B cell (primary cell): ENCODE results near the gene LCN10. TPM values are rescaled to one million over a fixed set of nuclear protein-coding genes. Genes with fewer than 3 reads are reported as not detected.

Source experiments
- ATAC-seq: fragments of 200-7000 bp; cut with Tn5 transposase; one replicate; pipeline ENCODE4 v1.10.0; 2021; ENCODE audit warnings: low read depth, mild to moderate bottlenecking, moderate number of reproducible peaks, moderate library complexity
- CTCF ChIA-PET: fragments of 350-600 bp; sonication (Branson Sonifier 250); formaldehyde crosslinking; loops from one replicate; lab custom pipeline; 2021; ENCODE audit warnings: antibody characterized with exemption, inconsistent platforms; lab: Charles Lee
- POLR2A ChIA-PET: fragments of 350-600 bp; sonication (Branson Sonifier 250); formaldehyde crosslinking; loops from one replicate; lab custom pipeline; 2021; ENCODE audit warnings: antibody characterized with exemption; lab: Charles Lee
- DNase-seq: peaks from one replicate; pipeline ENCODE4 v3.0.0; 2013
- H2AFZ ChIP-seq: 2 replicates; pipeline ENCODE4 v1.6.1; 2012; ENCODE audit warnings: mild to moderate bottlenecking, low read depth, low read length; ENCODE audit not compliant: insufficient read depth, poor library complexity, severe bottlenecking
- H3K27ac ChIP-seq, 2 donors: 1 replicate in 1 of 2; 2 replicates in 1 of 2; pipeline ENCODE4 v1.5.1; 2012 to 2013; ENCODE audit warnings: low read length in 2 of 2, mild to moderate bottlenecking in 2 of 2, moderate library complexity in 1 of 2
- H3K27me3 ChIP-seq, 4 experiments: fragments of 200-600 bp in 1 of 4; sonication (generic) in 1 of 4; replicated peaks in 1 of 4; 1 replicate in 2 of 4; 2 replicates in 2 of 4; pipeline versions ENCODE4 v1.6.1 to v1.7.0; 2013 to 2016; ENCODE audit warnings: low read length in 3 of 4, mild to moderate bottlenecking in 2 of 4, mixed read lengths in 1 of 4, moderate library complexity in 1 of 4; ENCODE audit not compliant: insufficient read depth in 4 of 4, control insufficient read depth in 3 of 4; ENCODE audit errors: control extremely low read depth in 1 of 4
- H3K36me3 ChIP-seq, 2 experiments: replicated peaks in 1 of 2; 1 replicate in 1 of 2; 2 replicates in 1 of 2; pipeline versions ENCODE4 v1.6.1 to v1.7.1; 2013; ENCODE audit warnings: low read length in 1 of 2; ENCODE audit not compliant: insufficient read depth in 2 of 2, control insufficient read depth in 1 of 2; ENCODE audit errors: control extremely low read depth in 1 of 2, extremely low read depth in 1 of 2
- H3K4me1 ChIP-seq, 2 donors: fragments of 200-600 bp in 1 of 2; sonication (generic) in 1 of 2; 1 replicate in 1 of 2; 2 replicates in 1 of 2; pipeline versions ENCODE4 v1.5.1 to v1.6.1; 2013 to 2017; ENCODE audit warnings: low read length in 2 of 2; ENCODE audit not compliant: control insufficient read depth in 2 of 2, insufficient read depth in 2 of 2
- H3K4me2 ChIP-seq: replicated peaks from 2 replicates; pipeline ENCODE3; 2012; ENCODE audit warnings: mild to moderate bottlenecking, low read depth, low read length; ENCODE audit not compliant: poor library complexity, severe bottlenecking
- H3K4me3 ChIP-seq, 5 experiments: fragments of 200-600 bp in 1 of 5; sonication (generic) in 1 of 5; 1 replicate in 3 of 5; 2 replicates in 2 of 5; pipeline versions ENCODE4 v1.5.1 to v1.7.0; 2011 to 2016; ENCODE audit warnings: low read length in 4 of 5, mild to moderate bottlenecking in 4 of 5, low read depth in 2 of 5, control low read depth in 1 of 5, moderate library complexity in 1 of 5; ENCODE audit not compliant: insufficient read depth in 1 of 5; ENCODE audit errors: control extremely low read depth in 1 of 5, extremely low read depth in 1 of 5
- H3K79me2 ChIP-seq: fragments of 200-600 bp; sonication (generic); one replicate; pipeline ENCODE4 v1.6.0; 2016; ENCODE audit warnings: low read length; ENCODE audit not compliant: control insufficient read depth, insufficient read depth
- H3K9ac ChIP-seq: fragments of 200-600 bp; sonication (generic); 2 replicates; pipeline ENCODE4 v1.6.1; 2017; ENCODE audit warnings: mild to moderate bottlenecking, low read length, moderate library complexity
- H3K9me3 ChIP-seq, 3 donors: one replicate each; pipeline versions ENCODE4 v1.6.1 to v1.7.1; 2013; ENCODE audit warnings: low read length in 2 of 3; ENCODE audit not compliant: control insufficient read depth in 2 of 3, insufficient read depth in 1 of 3; ENCODE audit errors: control extremely low read depth in 1 of 3
- H4K20me1 ChIP-seq: 2 replicates; pipeline ENCODE4 v1.6.0; 2012; ENCODE audit warnings: mild to moderate bottlenecking, low read length; ENCODE audit not compliant: insufficient read depth, control insufficient read depth, poor library complexity, severe bottlenecking
- H3K27ac Mint-ChIP-seq: one replicate; pipeline ENCODE4 v1.8.0; 2021; ENCODE audit warnings: mixed read lengths
- H3K27me3 Mint-ChIP-seq: one replicate; pipeline ENCODE4 v1.8.0; 2021; ENCODE audit warnings: mixed read lengths
- H3K4me1 Mint-ChIP-seq: one replicate; pipeline ENCODE4 v1.8.0; 2021; ENCODE audit warnings: mixed read lengths
- H3K4me3 Mint-ChIP-seq: one replicate; pipeline ENCODE4 v1.8.0; 2021; ENCODE audit warnings: mixed read lengths
- H3K9me3 Mint-ChIP-seq: one replicate; pipeline ENCODE4 v1.8.0; 2022; ENCODE audit warnings: mixed read lengths; ENCODE audit not compliant: insufficient read depth
- EZH2 ChIP-seq: IDR thresholded peaks from 2 replicates; pipeline ENCODE4 v1.6.1; 2012; ENCODE audit warnings: borderline replicate concordance, low read depth, mild to moderate bottlenecking, moderate library complexity, low read length; ENCODE audit not compliant: insufficient read depth, poor library complexity, severe bottlenecking
- WGBS: methylation state at CpG from one replicate; pipeline ENCODE4 v1.1.5; 2013; ENCODE audit warnings: missing lambda C conversion rate; ENCODE audit not compliant: insufficient coverage; 5-methylcytosine and 5-hydroxymethylcytosine counted together
- intact Hi-C: fragments of 100-400 bp; cut with micrococcal nuclease; formaldehyde crosslinking; loops from one replicate; pipeline ENCODE4 v1.10.0; 2022
- polyA plus RNA-seq: library from polyadenylated mRNA; depleted of rRNA; stranded (reverse); fragments of >200 nt; gene quantifications from 2 replicates; pipeline ENCODE4 v1.2.3, GENCODE V29; 2012
- total RNA-seq, 2 donors: library from RNA; stranded (reverse); fragments of 120-200 nt in 1 of 2; gene quantifications; 1 replicate in 1 of 2; 2 replicates in 1 of 2; pipeline versions ENCODE4 v1.2.3 to v1.2.4, GENCODE V29; 2013 to 2022
- TF ChIP-seq, protein P1 (sequence below): fragments of 200-600 bp; IDR thresholded peaks from one replicate; pipeline ENCODE4 v1.8.0; 2022; ENCODE audit warnings: antibody characterized with exemption, mild to moderate bottlenecking

LCN10 gene
- total and polyA plus RNA-seq, 2 donors (not counting 1 experiment from before 2014, with no cell fraction given) = 76.3 to 93.0 TPM

GRCh38 chr9:136748666-136749611 is 6.2 kb upstream of the LCN10 start:
- POLR2A ChIA-PET = interaction anchor here (0.8 to 5.9 kb wide), 4 partner anchors 7 to 20 kb away, joined by 4 to 60 read pairs (median 24); partner anchors contain the start of gene LCN8
- TF ChIP-seq, protein P1, sequence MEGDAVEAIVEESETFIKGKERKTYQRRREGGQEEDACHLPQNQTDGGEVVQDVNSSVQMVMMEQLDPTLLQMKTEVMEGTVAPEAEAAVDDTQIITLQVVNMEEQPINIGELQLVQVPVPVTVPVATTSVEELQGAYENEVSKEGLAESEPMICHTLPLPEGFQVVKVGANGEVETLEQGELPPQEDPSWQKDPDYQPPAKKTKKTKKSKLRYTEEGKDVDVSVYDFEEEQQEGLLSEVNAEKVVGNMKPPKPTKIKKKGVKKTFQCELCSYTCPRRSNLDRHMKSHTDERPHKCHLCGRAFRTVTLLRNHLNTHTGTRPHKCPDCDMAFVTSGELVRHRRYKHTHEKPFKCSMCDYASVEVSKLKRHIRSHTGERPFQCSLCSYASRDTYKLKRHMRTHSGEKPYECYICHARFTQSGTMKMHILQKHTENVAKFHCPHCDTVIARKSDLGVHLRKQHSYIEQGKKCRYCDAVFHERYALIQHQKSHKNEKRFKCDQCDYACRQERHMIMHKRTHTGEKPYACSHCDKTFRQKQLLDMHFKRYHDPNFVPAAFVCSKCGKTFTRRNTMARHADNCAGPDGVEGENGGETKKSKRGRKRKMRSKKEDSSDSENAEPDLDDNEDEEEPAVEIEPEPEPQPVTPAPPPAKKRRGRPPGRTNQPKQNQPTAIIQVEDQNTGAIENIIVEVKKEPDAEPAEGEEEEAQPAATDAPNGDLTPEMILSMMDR = no peak
- TF ChIP-seq EZH2 = no peak
- peak; percentile 53 for DNase-seq
- H3K9me3 Mint-ChIP-seq = peaks cover 5% of the 10 kb centered on the region
- peak overlapping the region; percentile 75 for H3K4me3 Mint-ChIP-seq
- peaks cover 58% of the 10 kb centered on the region for H3K4me1 Mint-ChIP-seq
- CTCF ChIA-PET = interaction anchor here (0.7 to 4.3 kb wide), 5 partner anchors 9 to 48 kb away, joined by 3 to 47 read pairs (median 12); partner anchors contain the start of gene LCN8
- no peaks in the 10 kb centered on the region for H3K79me2 ChIP-seq
- peak overlapping the region; percentile 96 for H3K27ac Mint-ChIP-seq
- peaks cover 33 to 56% of the 10 kb centered on the region in 2 donors for H3K4me1 ChIP-seq
- no peaks in the 10 kb centered on the region for H3K27me3 Mint-ChIP-seq
- H3K4me2 ChIP-seq = peak overlapping the region; percentile 52
- H3K9ac ChIP-seq = no peak overlapping the region
- H2AFZ ChIP-seq = no peak overlapping the region
- H4K20me1 ChIP-seq = no peaks in the 10 kb centered on the region
- H3K36me3 ChIP-seq = no peaks in the 10 kb centered on the region
- peak; percentile 25 for ATAC-seq
- WGBS = 24% methylated on average over 14 of the region's 21 CpGs
- H3K27me3 ChIP-seq = no peaks in the 10 kb centered on the region
- peak overlapping the region; percentile 71 to 83 for H3K27ac ChIP-seq
- H3K9me3 ChIP-seq = peaks cover 4 to 32% (median 26%) of the 10 kb centered on the region in 3 donors
- peak overlapping the region in 1 of 5 experiments; percentile 4 for H3K4me3 ChIP-seq
- intact Hi-C loops = loop anchor here (1.0 kb wide), 2 partner anchors 8 to 21 kb away; no protein-coding TSS in a partner anchor
